Measurements from ENCODE around the gene NPHP4. TPM values are rescaled to one million over a fixed set of nuclear protein-coding genes. Genes with fewer than 3 reads are reported as not detected.

Gene NPHP4
- total and polyA plus RNA-seq, 2 donors: 5.1 to 6.8 TPM

- H3K4me3 ChIP-seq (ENCODE audit: low read depth, low read length): no peak overlapping the region
- H3K36me3 ChIP-seq (ENCODE audit: insufficient read depth): no peaks in the 10 kb centered on the region
- H3K4me1 ChIP-seq (ENCODE audit: insufficient read depth): no peaks in the 10 kb centered on the region
- no peak overlapping the region for H3K27ac ChIP-seq (ENCODE audit: low read depth)
- WGBS: 89% methylated on average over 11 of the region's 11 CpGs
- no peak for DNase-seq (ENCODE audit: extremely low spot score)
Observed at GRCh38 chr1:6004412-6005123, 12.3 kb upstream of the NPHP4 start.

GRCh38 chr1:6003568-6004411 lies 11.6 kb upstream of the NPHP4 start:
- Histone ChIP-seq H3K4me3 (ENCODE audit: low read depth, low read length) (no peak overlapping the region), H3K4me1 (ENCODE audit: insufficient read depth) (no peaks in the 10 kb centered on the region), H3K27ac (ENCODE audit: low read depth) (no peak overlapping the region), H3K36me3 (ENCODE audit: insufficient read depth) (no peaks in the 10 kb centered on the region)
- peak; percentile 35 for DNase-seq (ENCODE audit: extremely low spot score)
- 63% methylated on average over 24 of the region's 24 CpGs for WGBS

- H3K27ac ChIP-seq (ENCODE audit: low read depth): no peak overlapping the region
- no peaks in the 10 kb centered on the region for H3K4me1 ChIP-seq (ENCODE audit: insufficient read depth)
- no peaks in the 10 kb centered on the region for H3K36me3 ChIP-seq (ENCODE audit: insufficient read depth)
- H3K4me3 ChIP-seq (ENCODE audit: low read depth, low read length): no peak overlapping the region
- no peak for DNase-seq (ENCODE audit: extremely low spot score)
- WGBS: 69% methylated on average over 33 of the region's 33 CpGs
Observed at GRCh38 chr1:6002714-6003501, 10.7 kb upstream of the NPHP4 start.

GRCh38 chr1:6001992-6002576 lies 9.9 kb upstream of the NPHP4 start:
- 60% methylated on average over 13 of the region's 13 CpGs for WGBS

GRCh38 chr1:6000444-6001288 lies 8.4 kb upstream of the NPHP4 start:
- no peak for DNase-seq (ENCODE audit: extremely low spot score)

More at GRCh38 chr1:6001992-6002576, 9.9 kb upstream of the NPHP4 start:
- no peak overlapping the region for H3K27ac ChIP-seq (ENCODE audit: low read depth)
- no peak for DNase-seq (ENCODE audit: extremely low spot score)
- H3K4me3 ChIP-seq (ENCODE audit: low read depth, low read length): no peak overlapping the region
- H3K36me3 ChIP-seq (ENCODE audit: insufficient read depth): no peaks in the 10 kb centered on the region
- no peaks in the 10 kb centered on the region for H3K4me1 ChIP-seq (ENCODE audit: insufficient read depth)

GRCh38 chr1:5999711-6000443 lies 7.7 kb upstream of the NPHP4 start:
- 87% methylated on average over 28 of the region's 28 CpGs for WGBS
- no peaks in the 10 kb centered on the region for H3K4me1 ChIP-seq (ENCODE audit: insufficient read depth)
- H3K27ac ChIP-seq (ENCODE audit: low read depth): no peak overlapping the region
- no peaks in the 10 kb centered on the region for H3K36me3 ChIP-seq (ENCODE audit: insufficient read depth)
- DNase-seq (ENCODE audit: extremely low spot score): no peak
- no peak overlapping the region for H3K4me3 ChIP-seq (ENCODE audit: low read depth, low read length)

More at GRCh38 chr1:6000444-6001288, 8.4 kb upstream of the NPHP4 start:
- Histone ChIP-seq H3K4me3 (ENCODE audit: low read depth, low read length) (no peak overlapping the region), H3K4me1 (ENCODE audit: insufficient read depth) (no peaks in the 10 kb centered on the region), H3K27ac (ENCODE audit: low read depth) (no peak overlapping the region), H3K36me3 (ENCODE audit: insufficient read depth) (no peaks in the 10 kb centered on the region)
- 82% methylated on average over 17 of the region's 17 CpGs for WGBS

- H3K36me3 ChIP-seq (ENCODE audit: insufficient read depth): no peaks in the 10 kb centered on the region
- WGBS: 92% methylated on average over 19 of the region's 19 CpGs
- DNase-seq (ENCODE audit: extremely low spot score): no peak
Observed at GRCh38 chr1:5998906-5999301, 6.7 kb upstream of the NPHP4 start.

GRCh38 chr1:5998051-5998905 lies 6.1 kb upstream of the NPHP4 start:
- H3K27ac ChIP-seq (ENCODE audit: low read depth): no peak overlapping the region
- H3K36me3 ChIP-seq (ENCODE audit: insufficient read depth): no peaks in the 10 kb centered on the region
- WGBS: 91% methylated on average over 12 of the region's 12 CpGs
- H3K4me3 ChIP-seq (ENCODE audit: low read depth, low read length): no peak overlapping the region
- no peak for DNase-seq (ENCODE audit: extremely low spot score)
- peaks cover 2% of the 10 kb centered on the region for H3K4me1 ChIP-seq (ENCODE audit: insufficient read depth)

More at GRCh38 chr1:5998906-5999301, 6.7 kb upstream of the NPHP4 start:
- H3K4me3 ChIP-seq (ENCODE audit: low read depth, low read length): no peak overlapping the region
- no peaks in the 10 kb centered on the region for H3K4me1 ChIP-seq (ENCODE audit: insufficient read depth)
- no peak overlapping the region for H3K27ac ChIP-seq (ENCODE audit: low read depth)

GRCh38 chr1:5997316-5997715 lies 5.1 kb upstream of the NPHP4 start:
- H3K4me1 ChIP-seq (ENCODE audit: insufficient read depth): peaks cover 2% of the 10 kb centered on the region
- DNase-seq (ENCODE audit: extremely low spot score): no peak
- no peaks in the 10 kb centered on the region for H3K36me3 ChIP-seq (ENCODE audit: insufficient read depth)
- 68% methylated on average over 5 of the region's 5 CpGs for WGBS
- no peak overlapping the region for H3K27ac ChIP-seq (ENCODE audit: low read depth)
- no peak overlapping the region for H3K4me3 ChIP-seq (ENCODE audit: low read depth, low read length)

- H3K4me1 ChIP-seq (ENCODE audit: insufficient read depth): peaks cover 2% of the 10 kb centered on the region
- WGBS: 85% methylated on average over 16 of the region's 16 CpGs
- no peak overlapping the region for H3K27ac ChIP-seq (ENCODE audit: low read depth)
- no peak for DNase-seq (ENCODE audit: extremely low spot score)
- no peak overlapping the region for H3K4me3 ChIP-seq (ENCODE audit: low read depth, low read length)
- no peaks in the 10 kb centered on the region for H3K36me3 ChIP-seq (ENCODE audit: insufficient read depth)
Observed at GRCh38 chr1:5996641-5997270, 4.5 kb upstream of the NPHP4 start.

Data from urinary bladder (tissue), 4 donors.